Prostate gland (tissue), 2 donors: ENCODE measurements around the gene KIFBP. TPM values are rescaled to one million over a fixed set of nuclear protein-coding genes. Genes with fewer than 3 reads are reported as not detected.

ENCODE experiments used
- DNase-seq: peaks from one replicate; pipeline ENCODE4 v3.0.0-alpha.2; 2019; ENCODE audit warnings: low spot score
- H3K27ac ChIP-seq, 2 donors: fragments of 200-600 bp; sonication (generic); 2 replicates each; pipeline ENCODE4 v1.5.1; 2017 to 2019
- H3K27me3 ChIP-seq: fragments of 200-600 bp; sonication (generic); replicated peaks from 2 replicates; pipeline ENCODE4 v1.5.1; 2019; ENCODE audit not compliant: insufficient read depth
- H3K36me3 ChIP-seq, 2 donors: fragments of 200-600 bp; sonication (generic); 1 replicate in 1 of 2; 2 replicates in 1 of 2; pipeline versions ENCODE4 v1.5.1 to v1.8.1; 2017 to 2019
- H3K4me1 ChIP-seq: fragments of 200-600 bp; sonication (generic); replicated peaks from 2 replicates; pipeline ENCODE4 v1.5.1; 2019
- H3K4me3 ChIP-seq, 2 donors: fragments of 200-600 bp; sonication (generic); 2 replicates each; pipeline ENCODE4 v1.5.1; 2017 to 2019
- H3K9me3 ChIP-seq: fragments of 200-600 bp; sonication (generic); 2 replicates; pipeline ENCODE4 v1.5.1; 2017
- CTCF ChIP-seq, 4 experiments: fragments of 200-600 bp in 2 of 4; fragments of 450-650 bp in 2 of 4; sonication (generic) in 2 of 4; IDR thresholded peaks; 1 replicate in 3 of 4; 2 replicates in 1 of 4; pipeline ENCODE4 v1.5.1; 2016 to 2019; ENCODE audit warnings: antibody characterized with exemption in 4 of 4, mild to moderate bottlenecking in 2 of 4, moderate library complexity in 2 of 4
- POLR2A ChIP-seq: fragments of 450-650 bp; IDR thresholded peaks from one replicate; pipeline ENCODE4 v1.6.1; 2016; ENCODE audit warnings: antibody characterized with exemption, mild to moderate bottlenecking
- POLR2AphosphoS5 ChIP-seq: sonication (generic); formaldehyde crosslinking; IDR thresholded peaks from one replicate; pipeline ENCODE4 v1.6.1; 2017; ENCODE audit warnings: antibody characterized with exemption
- WGBS: methylation state at CpG from one replicate; pipeline ENCODE4 v1.1.5; 2018; 5-methylcytosine and 5-hydroxymethylcytosine counted together
- intact Hi-C: fragments of 100-400 bp; cut with DNase I; formaldehyde crosslinking; loops from one replicate; pipeline ENCODE4 v1.14.2; 2022
- total RNA-seq, 2 donors: library from RNA; depleted of rRNA; stranded (reverse); fragments of >200 nt; gene quantifications; one replicate each; pipeline ENCODE4 v1.1.0, GENCODE V29; 2016

The KIFBP gene
- total RNA-seq, 2 donors from 2014 or later, result 37.3 to 46.7 TPM

GRCh38 chr10:69065406-69066361 lies 77.1 kb downstream of the KIFBP start:
- TF ChIP-seq POLR2AphosphoS5 (no peak), POLR2A (no peak), CTCF (IDR thresholded peaks at IDR 0.05) (no peak)
- no peaks in the 10 kb centered on the region for H3K27me3 ChIP-seq
- 69% methylated on average over 8 of the region's 8 CpGs for WGBS
- H3K36me3 ChIP-seq, result no peaks in the 10 kb centered on the region
- H3K27ac ChIP-seq, result no peak overlapping the region
- intact Hi-C loops, result no loop called here
- no peak overlapping the region for H3K4me3 ChIP-seq
- H3K9me3 ChIP-seq, result no peaks in the 10 kb centered on the region
- DNase-seq, result no peak
- no peaks in the 10 kb centered on the region for H3K4me1 ChIP-seq

Other genes with a start within 250 kb of the KIFBP start
- 1 to 10 TPM; 4.7 to 9.2 TPM for gene STOX1, start 161.3 kb upstream of the KIFBP start, total RNA-seq
- 10 to 100 TPM; 26.1 to 32.5 TPM for gene DDX50, start 87.5 kb upstream of the KIFBP start, total RNA-seq
- gene DDX21, start 32.6 kb upstream of the KIFBP start, total RNA-seq, result 10 to 100 TPM; 28.9 to 41.0 TPM
- 10 to 100 TPM; 29.1 to 44.3 TPM for gene SRGN, start 99.3 kb downstream of the KIFBP start, total RNA-seq
- gene VPS26A, start 135.4 kb downstream of the KIFBP start, total RNA-seq, result 10 to 100 TPM; 28.5 to 38.0 TPM
- 10 to 100 TPM; 18.5 to 37.0 TPM for gene SUPV3L1, start 191.4 kb downstream of the KIFBP start, total RNA-seq
- gene HKDC1, start 231.5 kb downstream of the KIFBP start, total RNA-seq, result 1 to 10 TPM in 1 of 2 donors, under 1 TPM in 1; 0.23 to 1.6 TPM